CD14-positive monocyte (primary cell): ENCODE measurements around the gene SPTB. TPM values are rescaled to one million over a fixed set of nuclear protein-coding genes. Genes with fewer than 3 reads are reported as not detected.

Experiments used
- DNase-seq, 3 donors: peaks; one replicate each; pipeline ENCODE4 v3.0.0-alpha.2; 2011 to 2022
- H2AFZ ChIP-seq: 2 replicates; pipeline ENCODE4 v1.6.0; 2012; ENCODE audit warnings: mild to moderate bottlenecking, low read depth, low read length, inconsistent platforms; ENCODE audit not compliant: insufficient read depth, poor library complexity, severe bottlenecking
- H3K27ac ChIP-seq, 2 donors: 1 replicate in 1 of 2; 2 replicates in 1 of 2; pipeline ENCODE4 v1.5.1; 2012 to 2013; ENCODE audit warnings: low read length in 2 of 2, control low read depth in 1 of 2, inconsistent platforms in 1 of 2, low read depth in 1 of 2, mild to moderate bottlenecking in 1 of 2
- H3K27me3 ChIP-seq, 2 donors: one replicate each; pipeline versions ENCODE4 v1.6.0 to v1.6.1; 2011 to 2013; ENCODE audit warnings: low read length in 2 of 2; ENCODE audit not compliant: control insufficient read depth in 2 of 2, insufficient read depth in 2 of 2
- H3K36me3 ChIP-seq, 2 donors: replicated peaks in 1 of 2; 1 replicate in 1 of 2; 2 replicates in 1 of 2; pipeline versions ENCODE4 v1.5.1 to v1.6.1; 2012 to 2013; ENCODE audit warnings: low read length in 2 of 2, control low read depth in 1 of 2, inconsistent platforms in 1 of 2, mild to moderate bottlenecking in 1 of 2; ENCODE audit not compliant: insufficient read depth in 2 of 2, control insufficient read depth in 1 of 2
- H3K4me1 ChIP-seq, 2 donors: 1 replicate in 1 of 2; 2 replicates in 1 of 2; pipeline versions ENCODE4 v1.5.1 to v1.6.1; 2012 to 2013; ENCODE audit warnings: low read length in 2 of 2, control low read depth in 1 of 2, inconsistent platforms in 1 of 2, mild to moderate bottlenecking in 1 of 2, moderate library complexity in 1 of 2; ENCODE audit not compliant: insufficient read depth in 2 of 2, control insufficient read depth in 1 of 2
- H3K4me2 ChIP-seq: replicated peaks from 2 replicates; pipeline ENCODE3; 2012; ENCODE audit warnings: low read length, moderate library complexity, mild to moderate bottlenecking; ENCODE audit not compliant: poor library complexity, severe bottlenecking; ENCODE audit errors: extremely low read depth
- H3K4me3 ChIP-seq, 3 experiments: fragments of 200-600 bp in 1 of 3; sonication (generic) in 1 of 3; replicated peaks in 1 of 3; 1 replicate in 2 of 3; 2 replicates in 1 of 3; pipeline ENCODE4 v1.5.1; 2011 to 2013; ENCODE audit warnings: low read length in 3 of 3, mild to moderate bottlenecking in 3 of 3, control low read depth in 2 of 3, low read depth in 2 of 3, inconsistent platforms in 1 of 3, moderate library complexity in 1 of 3
- H3K79me2 ChIP-seq: 2 replicates; pipeline ENCODE4 v1.6.0; 2012; ENCODE audit warnings: mild to moderate bottlenecking, control low read depth, inconsistent platforms, low read length, moderate library complexity; ENCODE audit not compliant: insufficient read depth
- H3K9ac ChIP-seq: 2 replicates; pipeline ENCODE4 v1.6.0; 2017; ENCODE audit warnings: low read length, mild to moderate bottlenecking; ENCODE audit not compliant: insufficient read depth, poor library complexity, severe bottlenecking
- H3K9me3 ChIP-seq, 2 donors: replicated peaks in 1 of 2; 1 replicate in 1 of 2; 2 replicates in 1 of 2; pipeline versions ENCODE4 v1.5.1 to v1.6.1; 2012 to 2013; ENCODE audit warnings: low read length in 2 of 2, control low read depth in 1 of 2; ENCODE audit not compliant: control insufficient read depth in 1 of 2, insufficient read depth in 1 of 2
- H4K20me1 ChIP-seq: 2 replicates; pipeline ENCODE4 v1.6.0; 2012; ENCODE audit warnings: mild to moderate bottlenecking, low read length, control low read depth, moderate library complexity; ENCODE audit not compliant: insufficient read depth
- H3K27ac Mint-ChIP-seq, 7 donors: one replicate each; pipeline ENCODE4 v1.8.0; 2020; ENCODE audit warnings: mild to moderate bottlenecking in 7 of 7, mixed read lengths in 7 of 7, moderate library complexity in 6 of 7, inconsistent platforms in 2 of 7
- H3K27me3 Mint-ChIP-seq, 3 donors: one replicate each; pipeline ENCODE4 v1.8.0; 2021 to 2022; ENCODE audit warnings: low read depth in 3 of 3, mild to moderate bottlenecking in 3 of 3, mixed read lengths in 3 of 3, moderate library complexity in 3 of 3, inconsistent platforms in 1 of 3
- H3K36me3 Mint-ChIP-seq, 2 donors: one replicate each; pipeline ENCODE4 v1.8.0; 2020; ENCODE audit warnings: mixed read lengths in 2 of 2, inconsistent platforms in 1 of 2, mild to moderate bottlenecking in 1 of 2
- H3K4me1 Mint-ChIP-seq: one replicate; pipeline ENCODE4 v1.8.0; 2020; ENCODE audit warnings: mild to moderate bottlenecking, mixed read lengths
- H3K4me3 Mint-ChIP-seq, 2 donors: one replicate each; pipeline ENCODE4 v1.8.0; 2020; ENCODE audit warnings: mild to moderate bottlenecking in 2 of 2, mixed read lengths in 2 of 2, moderate library complexity in 1 of 2
- H3K9me3 Mint-ChIP-seq, 7 donors: one replicate each; pipeline ENCODE4 v1.8.0; 2020 to 2022; ENCODE audit warnings: mixed read lengths in 7 of 7, mild to moderate bottlenecking in 6 of 7, moderate library complexity in 6 of 7, inconsistent platforms in 2 of 7
- CTCF ChIP-seq: fragments of 200-600 bp; IDR thresholded peaks from one replicate; pipeline ENCODE4 v1.8.0; 2022; ENCODE audit warnings: antibody characterized with exemption, mild to moderate bottlenecking
- WGBS: methylation state at CpG from one replicate; pipeline ENCODE4 v1.1.5; 2013; ENCODE audit warnings: missing lambda C conversion rate; ENCODE audit not compliant: insufficient coverage; 5-methylcytosine and 5-hydroxymethylcytosine counted together
- intact Hi-C, 2 donors: fragments of 100-400 bp; cut with micrococcal nuclease; formaldehyde crosslinking; loops; one replicate each; pipeline versions ENCODE4 v1.15.0 to v1.15.1; 2023
- polyA plus RNA-seq, 3 donors: library from polyadenylated mRNA; depleted of rRNA in 1 of 3; unstranded in 2 of 3; stranded (reverse) in 1 of 3; fragments of 300-500 nt in 2 of 3; fragments of >200 nt in 1 of 3; fragmentation: Illumina TruSeq in 2 of 3; gene quantifications; 1 replicate in 2 of 3; 2 replicates in 1 of 3; pipeline ENCODE4 v1.2.3, GENCODE V29; 2012 to 2021

The SPTB gene
- polyA plus RNA-seq, 3 donors: not detected

- H2AFZ ChIP-seq: no peak overlapping the region
- no peak for DNase-seq
- no CpG with 5 or more reads among the region's 3 CpGs for WGBS
- H3K4me2 ChIP-seq: no peak overlapping the region
- Mint-ChIP-seq H3K4me3 (no peak overlapping the region), H3K27ac (peak overlapping the region in 1 of 7 donors; percentile 50), H3K36me3 (no peaks in the 10 kb centered on the region), H3K4me1 (peaks cover 10% of the 10 kb centered on the region), H3K9me3 (peaks cover 0 to 9% (median 5%) of the 10 kb centered on the region in 7 donors), H3K27me3 (peaks cover 28 to 35% (median 33%) of the 10 kb centered on the region in 3 donors)
- TF ChIP-seq CTCF: no peak
- no peaks in the 10 kb centered on the region for H3K36me3 ChIP-seq
- no peak overlapping the region for H3K27ac ChIP-seq
- no peak overlapping the region for H3K9ac ChIP-seq
- H3K27me3 ChIP-seq: peaks cover 0 to 20% of the 10 kb centered on the region in 2 donors
- no peaks in the 10 kb centered on the region for H3K79me2 ChIP-seq
- no peaks in the 10 kb centered on the region for H3K4me1 ChIP-seq
- H4K20me1 ChIP-seq: no peaks in the 10 kb centered on the region
- H3K9me3 ChIP-seq: peaks cover 0 to 3% of the 10 kb centered on the region in 2 donors
- no peak overlapping the region for H3K4me3 ChIP-seq
- intact Hi-C loops: loop anchor here in 1 of 2 donors (5.0 kb wide), 1 partner anchor 70 kb away; no protein-coding TSS in a partner anchor
Observed at GRCh38 chr14:64757601-64758000, 122.1 kb downstream of the SPTB start.

DNA sequence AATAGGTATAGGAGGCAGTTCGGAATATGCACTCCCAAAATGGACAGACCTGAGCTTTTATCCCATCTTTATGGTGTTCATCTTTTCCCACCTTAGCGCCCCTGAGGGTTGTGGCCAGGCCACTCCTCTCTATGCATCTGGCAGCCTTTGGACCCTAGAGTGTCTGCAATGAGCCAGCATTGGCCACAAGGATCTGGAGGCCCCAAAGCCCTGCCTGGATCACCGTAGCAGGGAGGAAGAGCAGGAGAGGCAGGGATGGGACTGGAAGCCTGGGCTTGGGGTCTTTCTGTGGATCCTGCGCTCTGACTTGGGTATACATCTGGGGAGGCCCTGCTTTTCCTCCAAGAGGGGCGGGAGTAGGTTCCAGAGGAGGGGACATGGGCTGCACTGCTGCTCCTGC, 123.0 kb downstream of the SPTB start:
- Mint-ChIP-seq H3K27ac (no peak overlapping the region), H3K4me1 (peaks cover 6% of the 10 kb centered on the region), H3K27me3 (peaks cover 22 to 27% (median 26%) of the 10 kb centered on the region in 3 donors), H3K36me3 (no peaks in the 10 kb centered on the region), H3K9me3 (peaks cover 0 to 6% (median 5%) of the 10 kb centered on the region in 7 donors), H3K4me3 (no peak overlapping the region)
- Histone ChIP-seq H3K27ac (no peak overlapping the region), H3K9ac (no peak overlapping the region), H3K4me2 (no peak overlapping the region), H4K20me1 (no peaks in the 10 kb centered on the region), H3K27me3 (peaks cover 0 to 12% of the 10 kb centered on the region in 2 donors), H3K4me1 (no peaks in the 10 kb centered on the region), H2AFZ (no peak overlapping the region), H3K79me2 (no peaks in the 10 kb centered on the region), H3K36me3 (no peaks in the 10 kb centered on the region), H3K9me3 (peaks cover 0 to 3% of the 10 kb centered on the region in 2 donors), H3K4me3 (no peak overlapping the region)
- intact Hi-C loops: loop anchor here in 1 of 2 donors (5.0 kb wide), 1 partner anchor 69 kb away; no protein-coding TSS in a partner anchor
- TF ChIP-seq CTCF: no peak
- no peak for DNase-seq
- no CpG with 5 or more reads among the region's 5 CpGs for WGBS
